B cell (primary cell): ENCODE results near the gene TPSB2. TPM values are rescaled to one million over a fixed set of nuclear protein-coding genes. Genes with fewer than 3 reads are reported as not detected.

Experiments used
- ATAC-seq: fragments of 200-7000 bp; cut with Tn5 transposase; one replicate; pipeline ENCODE4 v1.10.0; 2021; ENCODE audit warnings: low read depth, mild to moderate bottlenecking, moderate number of reproducible peaks, moderate library complexity
- CTCF ChIA-PET: fragments of 350-600 bp; sonication (Branson Sonifier 250); formaldehyde crosslinking; loops from one replicate; lab custom pipeline; 2021; ENCODE audit warnings: antibody characterized with exemption, inconsistent platforms; lab: Charles Lee
- POLR2A ChIA-PET: fragments of 350-600 bp; sonication (Branson Sonifier 250); formaldehyde crosslinking; loops from one replicate; lab custom pipeline; 2021; ENCODE audit warnings: antibody characterized with exemption; lab: Charles Lee
- DNase-seq: peaks from one replicate; pipeline ENCODE4 v3.0.0; 2013
- H2AFZ ChIP-seq: 2 replicates; pipeline ENCODE4 v1.6.1; 2012; ENCODE audit warnings: mild to moderate bottlenecking, low read depth, low read length; ENCODE audit not compliant: insufficient read depth, poor library complexity, severe bottlenecking
- H3K27ac ChIP-seq, 2 donors: 1 replicate in 1 of 2; 2 replicates in 1 of 2; pipeline ENCODE4 v1.5.1; 2012 to 2013; ENCODE audit warnings: low read length in 2 of 2, mild to moderate bottlenecking in 2 of 2, moderate library complexity in 1 of 2
- H3K27me3 ChIP-seq, 4 experiments: fragments of 200-600 bp in 1 of 4; sonication (generic) in 1 of 4; replicated peaks in 1 of 4; 1 replicate in 2 of 4; 2 replicates in 2 of 4; pipeline versions ENCODE4 v1.6.1 to v1.7.0; 2013 to 2016; ENCODE audit warnings: low read length in 3 of 4, mild to moderate bottlenecking in 2 of 4, mixed read lengths in 1 of 4, moderate library complexity in 1 of 4; ENCODE audit not compliant: insufficient read depth in 4 of 4, control insufficient read depth in 3 of 4; ENCODE audit errors: control extremely low read depth in 1 of 4
- H3K36me3 ChIP-seq, 2 experiments: replicated peaks in 1 of 2; 1 replicate in 1 of 2; 2 replicates in 1 of 2; pipeline versions ENCODE4 v1.6.1 to v1.7.1; 2013; ENCODE audit warnings: low read length in 1 of 2; ENCODE audit not compliant: insufficient read depth in 2 of 2, control insufficient read depth in 1 of 2; ENCODE audit errors: control extremely low read depth in 1 of 2, extremely low read depth in 1 of 2
- H3K4me1 ChIP-seq, 2 donors: fragments of 200-600 bp in 1 of 2; sonication (generic) in 1 of 2; 1 replicate in 1 of 2; 2 replicates in 1 of 2; pipeline versions ENCODE4 v1.5.1 to v1.6.1; 2013 to 2017; ENCODE audit warnings: low read length in 2 of 2; ENCODE audit not compliant: control insufficient read depth in 2 of 2, insufficient read depth in 2 of 2
- H3K4me2 ChIP-seq: replicated peaks from 2 replicates; pipeline ENCODE3; 2012; ENCODE audit warnings: mild to moderate bottlenecking, low read depth, low read length; ENCODE audit not compliant: poor library complexity, severe bottlenecking
- H3K4me3 ChIP-seq, 5 experiments: fragments of 200-600 bp in 1 of 5; sonication (generic) in 1 of 5; 1 replicate in 3 of 5; 2 replicates in 2 of 5; pipeline versions ENCODE4 v1.5.1 to v1.7.0; 2011 to 2016; ENCODE audit warnings: low read length in 4 of 5, mild to moderate bottlenecking in 4 of 5, low read depth in 2 of 5, control low read depth in 1 of 5, moderate library complexity in 1 of 5; ENCODE audit not compliant: insufficient read depth in 1 of 5; ENCODE audit errors: control extremely low read depth in 1 of 5, extremely low read depth in 1 of 5
- H3K79me2 ChIP-seq: fragments of 200-600 bp; sonication (generic); one replicate; pipeline ENCODE4 v1.6.0; 2016; ENCODE audit warnings: low read length; ENCODE audit not compliant: control insufficient read depth, insufficient read depth
- H3K9ac ChIP-seq: fragments of 200-600 bp; sonication (generic); 2 replicates; pipeline ENCODE4 v1.6.1; 2017; ENCODE audit warnings: mild to moderate bottlenecking, low read length, moderate library complexity
- H3K9me3 ChIP-seq, 3 donors: one replicate each; pipeline versions ENCODE4 v1.6.1 to v1.7.1; 2013; ENCODE audit warnings: low read length in 2 of 3; ENCODE audit not compliant: control insufficient read depth in 2 of 3, insufficient read depth in 1 of 3; ENCODE audit errors: control extremely low read depth in 1 of 3
- H4K20me1 ChIP-seq: 2 replicates; pipeline ENCODE4 v1.6.0; 2012; ENCODE audit warnings: mild to moderate bottlenecking, low read length; ENCODE audit not compliant: insufficient read depth, control insufficient read depth, poor library complexity, severe bottlenecking
- H3K27ac Mint-ChIP-seq: one replicate; pipeline ENCODE4 v1.8.0; 2021; ENCODE audit warnings: mixed read lengths
- H3K27me3 Mint-ChIP-seq: one replicate; pipeline ENCODE4 v1.8.0; 2021; ENCODE audit warnings: mixed read lengths
- H3K4me1 Mint-ChIP-seq: one replicate; pipeline ENCODE4 v1.8.0; 2021; ENCODE audit warnings: mixed read lengths
- H3K4me3 Mint-ChIP-seq: one replicate; pipeline ENCODE4 v1.8.0; 2021; ENCODE audit warnings: mixed read lengths
- H3K9me3 Mint-ChIP-seq: one replicate; pipeline ENCODE4 v1.8.0; 2022; ENCODE audit warnings: mixed read lengths; ENCODE audit not compliant: insufficient read depth
- CTCF ChIP-seq: fragments of 200-600 bp; IDR thresholded peaks from one replicate; pipeline ENCODE4 v1.8.0; 2022; ENCODE audit warnings: antibody characterized with exemption, mild to moderate bottlenecking
- EZH2 ChIP-seq: IDR thresholded peaks from 2 replicates; pipeline ENCODE4 v1.6.1; 2012; ENCODE audit warnings: borderline replicate concordance, low read depth, mild to moderate bottlenecking, moderate library complexity, low read length; ENCODE audit not compliant: insufficient read depth, poor library complexity, severe bottlenecking
- WGBS: methylation state at CpG from one replicate; pipeline ENCODE4 v1.1.5; 2013; ENCODE audit warnings: missing lambda C conversion rate; ENCODE audit not compliant: insufficient coverage; 5-methylcytosine and 5-hydroxymethylcytosine counted together
- intact Hi-C: fragments of 100-400 bp; cut with micrococcal nuclease; formaldehyde crosslinking; loops from one replicate; pipeline ENCODE4 v1.10.0; 2022
- polyA plus RNA-seq: library from polyadenylated mRNA; depleted of rRNA; stranded (reverse); fragments of >200 nt; gene quantifications from 2 replicates; pipeline ENCODE4 v1.2.3, GENCODE V29; 2012
- total RNA-seq, 2 donors: library from RNA; stranded (reverse); fragments of 120-200 nt in 1 of 2; gene quantifications; 1 replicate in 1 of 2; 2 replicates in 1 of 2; pipeline versions ENCODE4 v1.2.3 to v1.2.4, GENCODE V29; 2013 to 2022

Gene TPSB2
- total and polyA plus RNA-seq, 2 donors (not counting 1 experiment from before 2014, with no cell fraction given), result not detected

GRCh38 chr16:1184980-1185379 is 45.0 kb downstream of the TPSB2 start:
- H3K4me2 ChIP-seq, result no peak overlapping the region
- H3K9me3 ChIP-seq, result peaks cover 0 to 11% (median 0%) of the 10 kb centered on the region in 3 donors
- WGBS, result 96% methylated on average over 18 of the region's 18 CpGs
- ChIA-PET CTCF (no interaction called here), POLR2A (no interaction called here)
- no peaks in the 10 kb centered on the region for H3K4me1 ChIP-seq
- ATAC-seq, result no peak
- H3K27ac Mint-ChIP-seq, result no peak overlapping the region
- DNase-seq, result no peak
- no peak for TF ChIP-seq CTCF
- no peak for TF ChIP-seq EZH2
- H3K4me3 ChIP-seq, result no peak overlapping the region
- no peak overlapping the region for H2AFZ ChIP-seq
- H3K9me3 Mint-ChIP-seq, result no peaks in the 10 kb centered on the region
- H3K4me1 Mint-ChIP-seq, result no peaks in the 10 kb centered on the region
- H4K20me1 ChIP-seq, result no peaks in the 10 kb centered on the region
- H3K27ac ChIP-seq, result no peak overlapping the region
- no peaks in the 10 kb centered on the region for H3K36me3 ChIP-seq
- H3K9ac ChIP-seq, result no peak overlapping the region
- H3K79me2 ChIP-seq, result no peaks in the 10 kb centered on the region
- intact Hi-C loops, result no loop called here
- H3K27me3 Mint-ChIP-seq, result no peaks in the 10 kb centered on the region
- H3K27me3 ChIP-seq, result peaks cover 0 to 4% (median 0%) of the 10 kb centered on the region in 4 experiments
- no peak overlapping the region for H3K4me3 Mint-ChIP-seq

- Histone ChIP-seq H2AFZ (no peak overlapping the region), H3K9ac (no peak overlapping the region), H3K9me3 (peaks cover 0 to 11% (median 0%) of the 10 kb centered on the region in 3 donors), H3K4me3 (no peak overlapping the region), H3K36me3 (no peaks in the 10 kb centered on the region), H3K4me1 (no peaks in the 10 kb centered on the region), H3K4me2 (no peak overlapping the region), H4K20me1 (no peaks in the 10 kb centered on the region), H3K27me3 (peaks cover 0 to 4% (median 0%) of the 10 kb centered on the region in 4 experiments), H3K27ac (no peak overlapping the region), H3K79me2 (no peaks in the 10 kb centered on the region)
- H3K9me3 Mint-ChIP-seq, result no peaks in the 10 kb centered on the region
- WGBS, result 85% methylated on average over 25 of the region's 26 CpGs
- no peak overlapping the region for H3K4me3 Mint-ChIP-seq
- TF ChIP-seq CTCF (no peak), EZH2 (no peak)
- H3K27me3 Mint-ChIP-seq, result no peaks in the 10 kb centered on the region
- ChIA-PET POLR2A (no interaction called here), CTCF (no interaction called here)
- ATAC-seq, result no peak
- no peak overlapping the region for H3K27ac Mint-ChIP-seq
- intact Hi-C loops, result no loop called here
- no peaks in the 10 kb centered on the region for H3K4me1 Mint-ChIP-seq
- no peak for DNase-seq
Measured at GRCh38 chr16:1184156-1184868, 45.7 kb downstream of the TPSB2 start.
